HG03175 (cell line): ENCODE data around the gene SFTPA1.
"Not testable (repeated sequence)": the region's sequence is repeated elsewhere in the genome, so short reads cannot be mapped to it uniquely, and the experiment has no call there.

Experiments
- ATAC-seq: cut with Tn5 transposase; IDR thresholded peaks from one replicate; pipeline ENCODE4 v1.9.1; 2021; ENCODE audit warnings: mild to moderate bottlenecking, moderate library complexity; ENCODE audit not compliant: unreplicated experiment

Gene SFTPA1

GRCh38 chr10:79610601-79611191, at the start of gene SFTPA1:
Gene SFTPA1 (plus strand): TSS chr10:79610939. CDS start chr10:79611826, 887 bp downstream.
- no peak for ATAC-seq

DNA sequence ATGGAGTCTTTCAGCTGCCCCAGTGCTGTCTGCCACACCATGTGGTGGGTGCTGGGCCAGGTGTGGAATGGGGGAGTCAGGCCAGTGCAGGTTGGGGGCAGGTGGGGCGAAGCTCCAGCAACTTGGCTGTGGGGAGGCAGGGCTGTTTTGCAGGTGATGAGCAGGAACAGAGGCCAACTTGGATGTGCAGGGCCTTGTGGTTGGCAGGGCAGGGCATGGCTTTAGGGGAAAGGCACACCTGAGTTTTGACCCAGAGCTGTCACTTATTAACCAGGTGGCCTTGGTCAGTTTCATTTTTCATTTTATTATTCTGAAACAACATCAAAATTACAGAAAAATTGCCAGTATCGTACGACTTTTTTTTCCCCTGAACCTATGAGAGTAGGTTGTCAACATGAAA, 49.5 kb upstream of the SFTPA1 start:
- ATAC-seq: no peak

DNA sequence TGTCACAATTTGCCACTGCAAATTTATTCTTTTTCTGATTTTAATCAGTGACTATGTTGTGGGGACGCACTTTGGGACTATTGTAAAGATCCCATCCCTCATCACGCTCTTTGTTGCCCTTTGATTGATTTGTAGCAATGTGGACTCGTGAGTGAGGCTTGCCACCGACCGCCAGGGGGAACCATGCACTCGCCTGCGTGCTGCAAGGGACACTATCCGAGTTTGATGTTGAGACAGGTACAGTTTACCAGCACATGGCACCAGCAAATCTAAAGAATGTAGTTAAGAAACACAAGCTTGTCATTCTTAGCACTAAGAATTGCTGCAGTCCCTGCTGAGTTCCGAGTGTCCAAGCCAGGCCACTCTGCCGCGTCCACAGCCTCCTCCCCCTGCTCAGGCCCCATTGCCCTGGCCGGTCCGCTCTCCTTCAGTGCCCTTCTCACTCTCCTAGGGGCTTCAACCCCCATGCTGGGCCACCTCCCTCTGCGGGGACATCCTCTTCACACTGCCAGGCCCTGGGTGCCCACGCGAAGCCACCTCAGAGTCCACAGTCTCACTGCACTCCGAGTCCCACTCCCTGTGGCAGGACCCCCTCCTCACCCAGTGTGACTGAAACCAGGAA, 48.5 kb upstream of the SFTPA1 start:
- ATAC-seq: peak; percentile 88

GRCh38 chr10:79563426-79563825, 47.3 kb upstream of the SFTPA1 start:
- no peak for ATAC-seq

- ATAC-seq: not testable (repeated sequence)
Observed at GRCh38 chr10:79570624-79571023, 40.1 kb upstream of the SFTPA1 start.

DNA sequence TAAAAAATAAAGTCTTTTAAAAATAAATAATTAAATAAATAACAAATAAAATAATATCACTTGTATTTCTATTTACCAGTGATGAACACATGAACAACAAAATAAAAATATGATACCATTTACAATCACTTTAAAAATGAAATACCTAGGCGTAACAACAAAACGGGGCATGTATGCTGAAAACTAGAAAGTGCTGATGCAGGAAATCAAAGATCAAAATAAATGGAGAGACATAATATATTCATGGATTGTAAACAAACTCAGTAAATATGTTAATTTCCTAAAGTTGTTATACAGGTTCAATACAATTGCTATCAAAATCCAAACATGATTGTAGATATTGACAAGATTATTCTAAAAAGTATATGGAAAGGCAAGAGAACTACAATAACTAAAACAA, 31.4 kb upstream of the SFTPA1 start:
- ATAC-seq: no peak

GRCh38 chr10:79581044-79581443, 29.7 kb upstream of the SFTPA1 start:
- no peak for ATAC-seq

DNA sequence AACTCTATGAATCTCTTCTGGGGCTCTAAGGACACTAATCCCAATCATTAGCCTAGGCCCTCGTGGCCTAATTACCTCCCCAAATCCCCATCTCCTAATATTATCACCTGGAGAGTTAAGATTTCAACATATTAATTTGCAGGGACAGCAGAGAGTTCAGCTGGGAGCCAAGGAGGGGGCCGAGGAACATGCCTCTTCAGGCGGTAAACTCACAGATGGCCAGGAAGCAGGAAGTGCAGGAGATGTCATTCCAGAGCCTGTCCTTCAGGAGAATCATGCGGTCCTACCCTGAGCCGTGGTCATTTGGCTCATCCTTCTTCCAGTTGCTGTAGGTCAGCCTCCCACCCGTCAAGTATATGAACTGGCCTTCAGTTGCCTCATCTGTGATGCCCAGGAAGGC, 28.6 kb upstream of the SFTPA1 start:
- ATAC-seq: no peak

GRCh38 chr10:79582954-79583353, 27.8 kb upstream of the SFTPA1 start:
- not testable (repeated sequence) for ATAC-seq

DNA sequence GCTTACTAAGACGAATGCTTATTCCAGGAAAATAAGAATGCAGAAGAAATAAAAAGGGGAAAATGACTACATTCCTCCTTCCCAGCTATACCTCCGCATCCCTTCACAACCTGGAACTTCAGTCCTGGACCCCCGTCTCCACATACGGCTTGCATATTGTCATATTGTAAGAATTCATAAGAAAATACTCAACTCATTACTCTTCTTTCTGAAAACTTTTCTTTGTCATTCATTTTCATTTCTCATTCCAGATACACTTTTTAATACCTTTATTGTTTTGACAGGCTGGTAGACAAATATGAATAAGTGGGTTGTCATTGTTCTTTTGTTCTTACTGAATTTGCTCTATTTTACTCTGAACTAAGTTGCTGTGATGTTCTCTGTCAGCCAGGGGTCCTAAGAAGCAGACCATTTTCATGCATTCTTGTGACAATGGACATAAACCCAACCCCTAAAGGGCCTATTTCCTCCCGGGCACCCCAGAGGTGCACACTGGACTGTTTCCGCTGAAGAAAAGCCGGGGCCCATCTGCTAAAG, 27.2 kb upstream of the SFTPA1 start:
- no peak for ATAC-seq

DNA sequence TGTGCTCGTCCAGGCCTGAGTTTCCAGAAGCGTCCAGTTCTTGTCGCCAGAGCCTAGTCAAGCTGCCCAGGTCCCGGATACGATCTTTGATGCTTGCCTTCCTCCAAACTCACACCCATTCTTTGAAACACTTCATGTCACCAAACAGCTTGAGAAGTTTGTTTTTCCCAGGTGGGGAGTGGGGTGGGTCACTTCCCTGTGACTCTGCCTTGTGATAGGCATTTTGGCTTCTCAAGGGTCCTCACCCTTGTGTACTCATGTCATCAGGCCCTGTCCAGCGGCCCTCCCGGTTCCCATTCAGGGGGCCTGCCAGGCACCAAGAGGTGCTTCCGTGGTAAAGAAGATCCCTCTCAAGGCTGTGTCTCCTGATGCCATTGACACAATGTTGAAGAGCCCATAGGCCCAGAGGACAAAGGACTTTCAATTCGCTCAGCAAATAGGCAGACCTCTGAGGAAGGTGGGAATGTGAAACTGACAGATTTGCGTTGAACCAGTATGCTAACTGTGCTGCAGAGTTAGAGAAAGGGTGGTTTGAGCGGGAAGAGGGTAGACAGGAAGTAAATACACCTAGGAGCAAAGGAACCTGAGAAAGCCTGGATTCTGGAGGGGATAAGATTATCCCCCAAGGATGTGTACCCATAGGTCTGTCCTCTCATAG, 24.7 kb upstream of the SFTPA1 start:
- ATAC-seq: no peak

DNA sequence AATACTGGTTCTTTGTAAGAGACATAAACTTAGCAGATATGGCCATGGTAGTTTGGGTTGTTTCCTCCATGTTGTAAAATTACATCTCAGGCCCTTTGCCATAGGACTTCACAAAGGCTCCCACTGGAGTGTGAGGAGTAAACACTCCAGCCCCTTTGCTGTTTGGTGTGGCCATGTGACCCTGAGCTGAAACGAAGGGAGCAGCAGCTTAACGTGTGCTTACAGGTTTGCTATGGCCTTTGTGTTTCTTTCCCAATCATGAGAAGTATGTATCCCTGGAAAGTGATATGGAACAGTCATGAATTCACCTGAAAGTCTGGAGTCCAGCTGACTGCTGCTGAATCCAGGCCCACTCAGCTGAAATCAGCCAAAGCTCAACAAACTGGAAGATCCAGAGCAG, 23.8 kb upstream of the SFTPA1 start:
- no peak for ATAC-seq

DNA sequence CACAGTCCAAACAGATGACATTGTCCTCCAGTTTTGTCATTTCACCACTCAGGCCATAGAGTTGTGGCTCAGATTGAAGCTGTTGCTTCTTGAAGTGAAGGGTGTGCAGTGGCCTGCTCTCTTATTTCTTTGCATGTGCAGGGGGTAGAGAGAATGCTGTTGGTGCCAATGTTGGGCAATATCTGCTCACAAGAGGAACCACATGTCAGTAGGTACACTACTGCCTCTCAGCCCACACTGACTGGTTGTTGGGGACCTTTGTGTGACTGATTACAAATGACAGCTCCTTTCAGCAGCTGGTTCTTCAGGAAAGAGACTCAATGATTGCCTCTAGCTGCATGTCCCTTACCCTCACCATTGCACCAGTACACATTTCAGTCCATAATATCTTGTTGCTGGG, 21.9 kb upstream of the SFTPA1 start:
- ATAC-seq: no peak

- ATAC-seq: no peak
Observed at GRCh38 chr10:79593377-79593776, 17.4 kb upstream of the SFTPA1 start.

- ATAC-seq: not testable (repeated sequence)
Observed at GRCh38 chr10:79594565-79594964, 16.2 kb upstream of the SFTPA1 start.

DNA sequence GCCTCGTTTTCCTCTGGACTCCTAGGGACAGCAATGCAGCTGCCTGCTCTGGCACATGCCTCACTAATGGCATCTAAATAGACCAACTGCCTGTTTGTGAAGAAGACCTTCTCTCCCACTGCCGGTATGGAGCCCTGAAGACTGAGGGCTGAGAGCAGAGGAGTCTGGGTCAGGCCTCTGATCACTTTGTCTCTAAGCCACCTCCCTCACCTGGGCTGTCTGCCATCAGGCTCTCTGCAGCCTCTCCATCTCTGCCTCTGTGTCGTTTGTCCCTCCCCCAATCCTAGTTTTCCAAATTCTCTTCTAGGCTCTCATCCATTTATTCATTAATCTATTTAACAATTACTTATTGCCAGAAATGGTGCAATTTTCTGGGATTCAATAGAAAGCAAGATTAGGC, 15.2 kb upstream of the SFTPA1 start:
- no peak for ATAC-seq

DNA sequence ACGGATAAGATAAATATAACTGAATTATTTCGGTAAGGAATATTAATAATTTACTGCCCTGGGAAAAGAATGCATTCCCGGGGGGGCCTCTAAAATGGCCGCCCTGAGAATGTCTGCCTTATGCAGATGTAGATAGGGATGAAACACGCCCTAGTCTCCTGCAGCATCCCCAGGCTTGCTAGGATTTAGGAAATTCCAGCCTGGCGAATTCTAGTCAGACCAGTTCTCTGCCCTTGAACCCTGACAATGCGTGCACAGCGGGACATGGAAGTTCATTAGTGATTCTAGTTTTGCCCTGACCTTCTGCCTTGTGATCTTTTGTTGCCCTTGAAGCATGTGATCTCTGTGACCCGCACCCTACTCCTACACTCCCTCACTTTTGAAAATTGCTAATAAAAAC, 11.1 kb upstream of the SFTPA1 start:
- ATAC-seq: not testable (repeated sequence)

DNA sequence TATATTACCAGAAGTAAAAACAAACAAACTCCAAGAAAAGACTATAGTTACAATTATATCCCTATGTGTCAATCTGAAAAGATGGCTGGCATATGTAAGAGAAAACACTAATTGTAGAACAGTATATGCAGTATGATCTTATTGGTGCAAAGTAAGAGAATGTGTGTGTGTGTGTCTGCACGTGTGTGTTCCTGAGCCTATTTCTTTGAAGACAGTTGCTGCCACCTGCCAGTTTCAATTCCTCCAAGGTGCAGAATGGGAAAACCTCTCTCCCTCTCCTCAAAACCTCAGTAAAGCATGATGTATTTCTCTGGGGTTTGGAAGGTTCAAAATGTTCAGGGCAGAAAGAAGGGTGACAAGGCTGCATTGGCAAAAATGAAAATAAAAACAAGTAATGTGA, 8.8 kb upstream of the SFTPA1 start:
- ATAC-seq: no peak

- no peak for ATAC-seq
Observed at GRCh38 chr10:79602953-79603352, 7.8 kb upstream of the SFTPA1 start.

DNA sequence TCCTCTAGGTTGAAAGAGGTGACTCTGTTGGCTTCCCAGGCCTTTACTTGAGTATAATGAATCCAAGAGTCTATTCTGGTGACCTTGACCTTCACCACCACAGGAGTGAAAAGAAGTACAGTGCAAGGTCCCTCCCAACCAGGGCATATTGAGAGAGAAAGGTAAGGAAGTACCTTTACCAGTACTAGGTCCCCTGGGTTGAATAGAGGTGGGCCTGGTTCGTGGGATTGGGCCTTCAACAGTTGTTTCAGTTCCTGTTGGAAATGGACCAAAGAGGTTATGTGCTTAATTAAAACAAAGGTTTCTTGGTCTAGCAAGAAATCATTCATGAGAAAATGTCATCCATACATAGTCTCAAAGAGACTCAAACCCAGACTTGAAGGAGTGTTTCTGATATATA, 6.4 kb upstream of the SFTPA1 start:
- ATAC-seq: no peak

DNA sequence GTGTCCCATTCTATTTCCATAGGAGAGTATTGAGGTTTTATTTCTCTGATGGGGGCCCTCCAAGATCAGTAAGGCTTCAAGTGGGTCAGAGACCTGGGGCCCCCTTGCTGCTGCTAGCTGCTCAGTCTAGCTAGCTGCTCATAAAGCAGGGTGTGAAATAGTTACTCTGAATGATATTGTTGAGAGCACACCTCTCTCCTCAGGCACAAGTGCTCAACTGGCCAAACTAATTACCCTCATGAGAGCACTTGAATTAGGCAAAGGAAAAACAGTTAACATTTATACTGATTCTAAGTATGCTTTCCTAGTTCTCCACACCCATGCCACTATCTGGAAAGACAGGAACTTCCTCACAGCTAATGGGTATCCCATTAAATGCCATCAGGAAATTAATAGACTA, 5.4 kb upstream of the SFTPA1 start:
- ATAC-seq: no peak
